BLaER1 (cell line): ENCODE measurements around the gene LOXL4.

Experiments
- H3K27ac ChIP-seq: shearing (Covaris generic); formaldehyde crosslinking; 2 replicates; pipeline ENCODE4 v1.8.1; 2022
- H3K27me3 ChIP-seq: shearing (Covaris generic); formaldehyde crosslinking; 2 replicates; pipeline ENCODE4 v1.8.1; 2022
- H3K36me3 ChIP-seq: shearing (Covaris generic); formaldehyde crosslinking; 2 replicates; pipeline ENCODE4 v1.8.1; 2022
- H3K4me1 ChIP-seq: shearing (Covaris generic); formaldehyde crosslinking; 2 replicates; pipeline ENCODE4 v1.8.1; 2022
- H3K4me2 ChIP-seq: shearing (Covaris generic); formaldehyde crosslinking; 2 replicates; pipeline ENCODE4 v1.8.1; 2022
- H3K4me3 ChIP-seq: shearing (Covaris generic); formaldehyde crosslinking; 2 replicates; pipeline ENCODE4 v1.8.1; 2022
- H3K9ac ChIP-seq: shearing (Covaris generic); formaldehyde crosslinking; 2 replicates; pipeline ENCODE4 v1.8.1; 2022
- H3K9me3 ChIP-seq: shearing (Covaris generic); formaldehyde crosslinking; 2 replicates; pipeline ENCODE4 v1.8.1; 2022
- H4K20me1 ChIP-seq: shearing (Covaris generic); formaldehyde crosslinking; 2 replicates; pipeline ENCODE4 v1.8.1; 2022
- Cebpa-rat ChIP-seq: shearing (Covaris generic); IDR thresholded peaks from 2 replicates; pipeline ENCODE4 v1.8.1; 2022

Gene LOXL4

GRCh38 chr10:98249134-98249533 lies 18.9 kb downstream of the LOXL4 start:
- no peaks in the 10 kb centered on the region for H3K27me3 ChIP-seq
- H3K4me2 ChIP-seq, result no peak overlapping the region
- H4K20me1 ChIP-seq, result peaks cover 15% of the 10 kb centered on the region
- peaks cover 76% of the 10 kb centered on the region for H3K36me3 ChIP-seq
- no peaks in the 10 kb centered on the region for H3K9me3 ChIP-seq
- H3K27ac ChIP-seq, result no peak overlapping the region
- no peak overlapping the region for H3K4me3 ChIP-seq
- H3K9ac ChIP-seq, result no peak overlapping the region
- TF ChIP-seq Cebpa-rat, result no peak
- H3K4me1 ChIP-seq, result peaks cover 33% of the 10 kb centered on the region

GRCh38 chr10:98248018-98248417 lies 20.0 kb downstream of the LOXL4 start:
- Histone ChIP-seq H3K9ac (no peak overlapping the region), H3K36me3 (peaks cover 80% of the 10 kb centered on the region), H3K27ac (no peak overlapping the region), H3K4me2 (peak overlapping the region; percentile 69; the same call in 1 of the 2 replicates), H3K4me3 (no peak overlapping the region), H3K9me3 (no peaks in the 10 kb centered on the region), H3K4me1 (peaks cover 22% of the 10 kb centered on the region), H3K27me3 (no peaks in the 10 kb centered on the region), H4K20me1 (peaks cover 15% of the 10 kb centered on the region)
- no peak for TF ChIP-seq Cebpa-rat

- H3K27ac ChIP-seq, result peak overlapping the region; percentile 47
Observed at GRCh38 chr10:98246911-98247805, 20.8 kb downstream of the LOXL4 start.

GRCh38 chr10:98244586-98244985 lies 23.4 kb downstream of the LOXL4 start:
- Histone ChIP-seq H4K20me1 (peaks cover 15% of the 10 kb centered on the region), H3K27me3 (no peaks in the 10 kb centered on the region), H3K27ac (no peak overlapping the region), H3K4me3 (no peak overlapping the region), H3K36me3 (peaks cover 65% of the 10 kb centered on the region), H3K4me2 (no peak overlapping the region), H3K9ac (no peak overlapping the region), H3K9me3 (no peaks in the 10 kb centered on the region), H3K4me1 (peaks cover 22% of the 10 kb centered on the region)
- no peak for TF ChIP-seq Cebpa-rat

More at GRCh38 chr10:98246911-98247805, 20.8 kb downstream of the LOXL4 start:
- no peak for TF ChIP-seq Cebpa-rat
- H3K4me1 ChIP-seq, result peaks cover 22% of the 10 kb centered on the region
- H3K9me3 ChIP-seq, result no peaks in the 10 kb centered on the region
- H3K4me2 ChIP-seq, result peak overlapping the region; percentile 69
- H3K36me3 ChIP-seq, result peaks cover 78% of the 10 kb centered on the region
- H4K20me1 ChIP-seq, result peaks cover 15% of the 10 kb centered on the region
- H3K27me3 ChIP-seq, result no peaks in the 10 kb centered on the region
- peak overlapping the region; percentile 32; the same call in 1 of the 2 replicates for H3K9ac ChIP-seq
- H3K4me3 ChIP-seq, result no peak overlapping the region

GRCh38 chr10:98244141-98244540 lies 23.9 kb downstream of the LOXL4 start:
- Histone ChIP-seq H3K36me3 (peaks cover 65% of the 10 kb centered on the region), H3K9me3 (no peaks in the 10 kb centered on the region), H3K4me2 (no peak overlapping the region), H3K4me3 (no peak overlapping the region), H3K27ac (no peak overlapping the region), H3K4me1 (peaks cover 22% of the 10 kb centered on the region), H3K9ac (no peak overlapping the region), H3K27me3 (no peaks in the 10 kb centered on the region), H4K20me1 (peaks cover 15% of the 10 kb centered on the region)
- no peak for TF ChIP-seq Cebpa-rat

- no peaks in the 10 kb centered on the region for H3K9me3 ChIP-seq
- H3K27ac ChIP-seq, result no peak overlapping the region
- peaks cover 65% of the 10 kb centered on the region for H3K36me3 ChIP-seq
- TF ChIP-seq Cebpa-rat, result no peak
- H3K4me1 ChIP-seq, result peaks cover 20% of the 10 kb centered on the region
- H3K4me3 ChIP-seq, result no peak overlapping the region
- H3K4me2 ChIP-seq, result no peak overlapping the region
- no peaks in the 10 kb centered on the region for H3K27me3 ChIP-seq
- no peak overlapping the region for H3K9ac ChIP-seq
- peaks cover 15% of the 10 kb centered on the region for H4K20me1 ChIP-seq
Observed at GRCh38 chr10:98242823-98243222, 25.2 kb downstream of the LOXL4 start.

- H3K4me2 ChIP-seq, result no peak overlapping the region
- no peaks in the 10 kb centered on the region for H3K27me3 ChIP-seq
- H3K9me3 ChIP-seq, result no peaks in the 10 kb centered on the region
- H3K36me3 ChIP-seq, result peaks cover 72% of the 10 kb centered on the region
- no peak overlapping the region for H3K27ac ChIP-seq
- no peak for TF ChIP-seq Cebpa-rat
- H3K9ac ChIP-seq, result no peak overlapping the region
- no peak overlapping the region for H3K4me3 ChIP-seq
- no peaks in the 10 kb centered on the region for H3K4me1 ChIP-seq
- H4K20me1 ChIP-seq, result no peaks in the 10 kb centered on the region
Observed at GRCh38 chr10:98240524-98240923, 27.5 kb downstream of the LOXL4 start.

GRCh38 chr10:98238391-98238790 lies 29.6 kb downstream of the LOXL4 start:
- no peaks in the 10 kb centered on the region for H3K27me3 ChIP-seq
- no peaks in the 10 kb centered on the region for H4K20me1 ChIP-seq
- H3K9me3 ChIP-seq, result no peaks in the 10 kb centered on the region
- H3K27ac ChIP-seq, result no peak overlapping the region
- no peak overlapping the region for H3K9ac ChIP-seq
- H3K4me3 ChIP-seq, result no peak overlapping the region
- H3K36me3 ChIP-seq, result peaks cover 75% of the 10 kb centered on the region
- H3K4me2 ChIP-seq, result no peak overlapping the region
- no peaks in the 10 kb centered on the region for H3K4me1 ChIP-seq
- no peak for TF ChIP-seq Cebpa-rat

- H3K9ac ChIP-seq, result no peak overlapping the region
- H3K4me3 ChIP-seq, result no peak overlapping the region
- H3K27me3 ChIP-seq, result no peaks in the 10 kb centered on the region
- no peaks in the 10 kb centered on the region for H3K9me3 ChIP-seq
- H3K4me2 ChIP-seq, result no peak overlapping the region
- TF ChIP-seq Cebpa-rat, result no peak
- no peak overlapping the region for H3K27ac ChIP-seq
- H4K20me1 ChIP-seq, result peaks cover 3% of the 10 kb centered on the region; the same call in 1 of the 2 replicates
- H3K36me3 ChIP-seq, result peaks cover 76% of the 10 kb centered on the region
- H3K4me1 ChIP-seq, result no peaks in the 10 kb centered on the region
Observed at GRCh38 chr10:98236862-98237261, 31.1 kb downstream of the LOXL4 start.

GRCh38 chr10:98235846-98236245 lies 32.1 kb downstream of the LOXL4 start:
- H3K36me3 ChIP-seq, result peaks cover 84% of the 10 kb centered on the region
- no peaks in the 10 kb centered on the region for H3K27me3 ChIP-seq
- no peaks in the 10 kb centered on the region for H3K4me1 ChIP-seq
- H3K9me3 ChIP-seq, result no peaks in the 10 kb centered on the region
- no peak overlapping the region for H3K27ac ChIP-seq
- TF ChIP-seq Cebpa-rat, result no peak
- H3K9ac ChIP-seq, result no peak overlapping the region
- no peak overlapping the region for H3K4me2 ChIP-seq
- no peak overlapping the region for H3K4me3 ChIP-seq
- peaks cover 12% of the 10 kb centered on the region; the same call in 1 of the 2 replicates for H4K20me1 ChIP-seq
